Measurements from ENCODE around the gene PEX7. TPM values are rescaled to one million over a fixed set of nuclear protein-coding genes. Genes with fewer than 3 reads are reported as not detected.

PEX7 gene
- total and polyA plus RNA-seq, 10 of the 15 experiments (the other 5 are each of a cell fraction or from before 2014, with no cell fraction given): 0.58 to 12.4 (median 8.8) TPM

GRCh38 chr6:136784910-136785746 is 37.3 kb upstream of the PEX7 start (continued):
- TF ChIP-seq ZNF274 (IDR thresholded peaks at IDR 0.05; ENCODE audit: insufficient read depth, insufficient read length) (no peak), ZBTB4 (CRISPR knock-in tag; IDR thresholded peaks at IDR 0.05) (no peak), IKZF1 (conservative IDR thresholded peaks at IDR 0.05) (peak; percentile 84), ZNF687 (IDR thresholded peaks at IDR 0.05) (peak; percentile 46; the same call in 1 of the 2 replicates), SIN3A (IDR thresholded peaks at IDR 0.05; ENCODE audit: low read depth, low read length) (no peak), BMI1 (IDR thresholded peaks at IDR 0.05; ENCODE audit: borderline replicate concordance) (no peak), PAX5 (IDR thresholded peaks at IDR 0.05; ENCODE audit: borderline replicate concordance, low read depth, low read length) (no peak), SUZ12 (IDR thresholded peaks at IDR 0.05; ENCODE audit: unreplicated experiment) (no peak), SP1 (IDR thresholded peaks at IDR 0.05; ENCODE audit: low read depth, low read length) (no peak), DPF2 (IDR thresholded peaks at IDR 0.05) (no peak), TCF7 (IDR thresholded peaks at IDR 0.05; ENCODE audit: borderline replicate concordance) (no peak), HDAC6 (IDR thresholded peaks at IDR 0.05; ENCODE audit: unreplicated experiment) (no peak), MAX (IDR thresholded peaks at IDR 0.05; ENCODE audit: low read depth, low read length) (no peak), MEF2A (IDR thresholded peaks at IDR 0.05; ENCODE audit: insufficient read depth, low read depth, low read length) (no peak), HDGF (IDR thresholded peaks at IDR 0.05) (no peak)
- TF ChIP-seq, protein P1, sequence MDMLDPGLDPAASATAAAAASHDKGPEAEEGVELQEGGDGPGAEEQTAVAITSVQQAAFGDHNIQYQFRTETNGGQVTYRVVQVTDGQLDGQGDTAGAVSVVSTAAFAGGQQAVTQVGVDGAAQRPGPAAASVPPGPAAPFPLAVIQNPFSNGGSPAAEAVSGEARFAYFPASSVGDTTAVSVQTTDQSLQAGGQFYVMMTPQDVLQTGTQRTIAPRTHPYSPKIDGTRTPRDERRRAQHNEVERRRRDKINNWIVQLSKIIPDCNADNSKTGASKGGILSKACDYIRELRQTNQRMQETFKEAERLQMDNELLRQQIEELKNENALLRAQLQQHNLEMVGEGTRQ (IDR thresholded peaks at IDR 0.05; ENCODE audit: borderline replicate concordance, low read depth, low read length): no peak
- TF ChIP-seq, protein P2, sequence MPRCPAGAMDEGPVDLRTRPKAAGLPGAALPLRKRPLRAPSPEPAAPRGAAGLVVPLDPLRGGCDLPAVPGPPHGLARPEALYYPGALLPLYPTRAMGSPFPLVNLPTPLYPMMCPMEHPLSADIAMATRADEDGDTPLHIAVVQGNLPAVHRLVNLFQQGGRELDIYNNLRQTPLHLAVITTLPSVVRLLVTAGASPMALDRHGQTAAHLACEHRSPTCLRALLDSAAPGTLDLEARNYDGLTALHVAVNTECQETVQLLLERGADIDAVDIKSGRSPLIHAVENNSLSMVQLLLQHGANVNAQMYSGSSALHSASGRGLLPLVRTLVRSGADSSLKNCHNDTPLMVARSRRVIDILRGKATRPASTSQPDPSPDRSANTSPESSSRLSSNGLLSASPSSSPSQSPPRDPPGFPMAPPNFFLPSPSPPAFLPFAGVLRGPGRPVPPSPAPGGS (IDR thresholded peaks at IDR 0.05; ENCODE audit: borderline replicate concordance, insufficient read depth, low read depth, low read length, poor library complexity, severe bottlenecking): no peak
- TF ChIP-seq, protein P3, sequence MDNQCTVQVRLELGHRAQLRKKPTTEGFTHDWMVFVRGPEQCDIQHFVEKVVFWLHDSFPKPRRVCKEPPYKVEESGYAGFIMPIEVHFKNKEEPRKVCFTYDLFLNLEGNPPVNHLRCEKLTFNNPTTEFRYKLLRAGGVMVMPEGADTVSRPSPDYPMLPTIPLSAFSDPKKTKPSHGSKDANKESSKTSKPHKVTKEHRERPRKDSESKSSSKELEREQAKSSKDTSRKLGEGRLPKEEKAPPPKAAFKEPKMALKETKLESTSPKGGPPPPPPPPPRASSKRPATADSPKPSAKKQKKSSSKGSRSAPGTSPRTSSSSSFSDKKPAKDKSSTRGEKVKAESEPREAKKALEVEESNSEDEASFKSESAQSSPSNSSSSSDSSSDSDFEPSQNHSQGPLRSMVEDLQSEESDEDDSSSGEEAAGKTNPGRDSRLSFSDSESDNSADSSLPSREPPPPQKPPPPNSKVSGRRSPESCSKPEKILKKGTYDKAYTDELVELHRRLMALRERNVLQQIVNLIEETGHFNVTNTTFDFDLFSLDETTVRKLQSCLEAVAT (IDR thresholded peaks at IDR 0.05): peak; percentile 72
